ENCODE results near the gene C6orf120.

DNA sequence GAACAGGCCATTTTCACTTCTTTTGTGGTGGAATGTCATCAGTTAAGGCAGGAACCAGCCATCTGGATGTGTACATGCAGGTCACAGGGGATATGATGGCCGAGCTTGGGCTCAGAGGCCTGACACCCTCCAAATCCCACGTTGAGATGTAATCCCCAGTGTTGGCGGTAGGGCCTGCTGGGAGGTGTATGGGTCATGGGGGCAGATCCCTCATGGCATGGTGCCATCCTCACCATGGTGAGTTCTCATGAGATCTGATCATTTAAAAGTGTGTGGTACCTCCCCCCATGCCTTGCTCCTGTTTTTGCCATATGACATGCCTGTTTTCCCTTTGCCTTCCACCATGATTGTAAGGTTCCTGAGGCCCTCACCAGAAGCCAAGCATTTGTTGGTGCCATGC lies 26.9 kb upstream of the C6orf120 start:
- TF ChIP-seq, protein P1, sequence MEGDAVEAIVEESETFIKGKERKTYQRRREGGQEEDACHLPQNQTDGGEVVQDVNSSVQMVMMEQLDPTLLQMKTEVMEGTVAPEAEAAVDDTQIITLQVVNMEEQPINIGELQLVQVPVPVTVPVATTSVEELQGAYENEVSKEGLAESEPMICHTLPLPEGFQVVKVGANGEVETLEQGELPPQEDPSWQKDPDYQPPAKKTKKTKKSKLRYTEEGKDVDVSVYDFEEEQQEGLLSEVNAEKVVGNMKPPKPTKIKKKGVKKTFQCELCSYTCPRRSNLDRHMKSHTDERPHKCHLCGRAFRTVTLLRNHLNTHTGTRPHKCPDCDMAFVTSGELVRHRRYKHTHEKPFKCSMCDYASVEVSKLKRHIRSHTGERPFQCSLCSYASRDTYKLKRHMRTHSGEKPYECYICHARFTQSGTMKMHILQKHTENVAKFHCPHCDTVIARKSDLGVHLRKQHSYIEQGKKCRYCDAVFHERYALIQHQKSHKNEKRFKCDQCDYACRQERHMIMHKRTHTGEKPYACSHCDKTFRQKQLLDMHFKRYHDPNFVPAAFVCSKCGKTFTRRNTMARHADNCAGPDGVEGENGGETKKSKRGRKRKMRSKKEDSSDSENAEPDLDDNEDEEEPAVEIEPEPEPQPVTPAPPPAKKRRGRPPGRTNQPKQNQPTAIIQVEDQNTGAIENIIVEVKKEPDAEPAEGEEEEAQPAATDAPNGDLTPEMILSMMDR (IDR thresholded peaks at IDR 0.05; ENCODE audit: low read depth, low read length, poor library complexity, severe bottlenecking): no peak
- no peak for TF ChIP-seq EZH2phosphoT487 (IDR thresholded peaks at IDR 0.05; ENCODE audit: borderline replicate concordance, low read length)
